ENCODE measurements around the gene MBTPS1. TPM values are rescaled to one million over a fixed set of nuclear protein-coding genes. Genes with fewer than 3 reads are reported as not detected.

Gene MBTPS1
- total and polyA plus RNA-seq, 9 of the 15 experiments (the other 6 are each of a cell fraction or from before 2014, with no cell fraction given) = 2.8 to 57.6 (median 43.8) TPM

- TF ChIP-seq, protein P1, sequence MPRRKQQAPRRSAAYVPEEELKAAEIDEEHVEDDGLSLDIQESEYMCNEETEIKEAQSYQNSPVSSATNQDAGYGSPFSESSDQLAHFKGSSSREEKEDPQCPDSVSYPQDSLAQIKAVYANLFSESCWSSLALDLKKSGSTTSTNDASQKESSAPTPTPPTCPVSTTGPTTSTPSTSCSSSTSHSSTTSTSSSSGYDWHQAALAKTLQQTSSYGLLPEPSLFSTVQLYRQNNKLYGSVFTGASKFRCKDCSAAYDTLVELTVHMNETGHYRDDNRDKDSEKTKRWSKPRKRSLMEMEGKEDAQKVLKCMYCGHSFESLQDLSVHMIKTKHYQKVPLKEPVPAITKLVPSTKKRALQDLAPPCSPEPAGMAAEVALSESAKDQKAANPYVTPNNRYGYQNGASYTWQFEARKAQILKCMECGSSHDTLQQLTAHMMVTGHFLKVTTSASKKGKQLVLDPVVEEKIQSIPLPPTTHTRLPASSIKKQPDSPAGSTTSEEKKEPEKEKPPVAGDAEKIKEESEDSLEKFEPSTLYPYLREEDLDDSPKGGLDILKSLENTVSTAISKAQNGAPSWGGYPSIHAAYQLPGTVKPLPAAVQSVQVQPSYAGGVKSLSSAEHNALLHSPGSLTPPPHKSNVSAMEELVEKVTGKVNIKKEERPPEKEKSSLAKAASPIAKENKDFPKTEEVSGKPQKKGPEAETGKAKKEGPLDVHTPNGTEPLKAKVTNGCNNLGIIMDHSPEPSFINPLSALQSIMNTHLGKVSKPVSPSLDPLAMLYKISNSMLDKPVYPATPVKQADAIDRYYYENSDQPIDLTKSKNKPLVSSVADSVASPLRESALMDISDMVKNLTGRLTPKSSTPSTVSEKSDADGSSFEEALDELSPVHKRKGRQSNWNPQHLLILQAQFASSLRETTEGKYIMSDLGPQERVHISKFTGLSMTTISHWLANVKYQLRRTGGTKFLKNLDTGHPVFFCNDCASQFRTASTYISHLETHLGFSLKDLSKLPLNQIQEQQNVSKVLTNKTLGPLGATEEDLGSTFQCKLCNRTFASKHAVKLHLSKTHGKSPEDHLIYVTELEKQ (CRISPR knock-in tag; IDR thresholded peaks at IDR 0.05) = no peak
- TF ChIP-seq SPI1 (IDR thresholded peaks at IDR 0.05; ENCODE audit: borderline replicate concordance, low read depth, low read length) (no peak), NFATC3 (IDR thresholded peaks at IDR 0.05) (peak; percentile 48; the same call in 1 of the 2 replicates), NFRKB (IDR thresholded peaks at IDR 0.05; ENCODE audit: low read depth) (peak; percentile 15; the same call in 1 of the 2 replicates), GATAD2A (IDR thresholded peaks at IDR 0.05) (0 out of 2 replicates have a peak, but pooled peaks have one; percentile 2), SOX6 (IDR thresholded peaks at IDR 0.05) (0 out of 2 replicates have a peak, but pooled peaks have one; percentile 15), NBN (IDR thresholded peaks at IDR 0.05; ENCODE audit: low read depth) (0 out of 2 replicates have a peak, but pooled peaks have one; percentile 29), MYC (IDR thresholded peaks at IDR 0.05; ENCODE audit: low read depth, low read length) (peak; percentile 43; the same call in 1 of the 2 replicates), MYC (CRISPR knock-in tag; IDR thresholded peaks at IDR 0.05; ENCODE audit: borderline replicate concordance, low read depth) (peak; percentile 15; the same call in 1 of the 2 replicates), NCOA6 (IDR thresholded peaks at IDR 0.05) (no peak), SMARCA4 (IDR thresholded peaks at IDR 0.05) (peak; percentile 32; the same call in 1 of the 2 replicates)
Observed at GRCh38 chr16:84117494-84117843, 727 bp upstream of the MBTPS1 start (continued).
